Measurements from ENCODE around the gene HS3ST2. TPM values are rescaled to one million over a fixed set of nuclear protein-coding genes. Genes with fewer than 3 reads are reported as not detected.

Gene HS3ST2
- total RNA-seq, 2 donors from 2014 or later, result 0.26 to 0.33 TPM

DNA sequence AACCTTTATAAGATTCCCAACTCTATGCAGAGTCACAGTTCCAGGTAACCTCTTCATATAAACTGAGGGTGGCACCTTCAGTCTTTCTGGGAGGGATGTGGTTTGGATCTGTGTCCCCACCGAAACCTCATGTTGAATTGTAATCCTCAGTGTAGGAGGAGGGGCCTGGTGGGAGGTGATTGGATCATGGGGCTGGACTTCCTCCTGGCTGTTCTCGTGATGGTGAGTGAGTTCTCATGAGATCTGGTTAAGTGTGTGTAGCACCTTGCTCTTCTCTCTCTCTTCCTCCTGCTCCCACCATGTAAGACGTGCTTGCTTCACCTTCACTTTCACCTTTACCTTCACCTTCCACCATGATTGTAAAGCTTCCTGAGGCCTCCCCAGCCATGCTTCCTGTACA lies 30.5 kb downstream of the HS3ST2 start:
- Histone ChIP-seq H3K4me1 (no peaks in the 10 kb centered on the region), H3K9me3 (no peaks in the 10 kb centered on the region), H3K27ac (no peak overlapping the region), H3K27me3 (no peaks in the 10 kb centered on the region), H3K4me3 (no peak overlapping the region), H3K36me3 (replicated peaks in 1 of 2; ENCODE audit: insufficient read depth in 1 of 2, low read depth in 2 of 2) (no peaks in the 10 kb centered on the region)
- no peak for ATAC-seq
- no peak for DNase-seq
- WGBS, 2 donors, result 59 to 73% methylated on average over 3 of the region's 3 CpGs
- intact Hi-C loops (cut with DNase I), result no loop called here
- TF ChIP-seq, protein P1, sequence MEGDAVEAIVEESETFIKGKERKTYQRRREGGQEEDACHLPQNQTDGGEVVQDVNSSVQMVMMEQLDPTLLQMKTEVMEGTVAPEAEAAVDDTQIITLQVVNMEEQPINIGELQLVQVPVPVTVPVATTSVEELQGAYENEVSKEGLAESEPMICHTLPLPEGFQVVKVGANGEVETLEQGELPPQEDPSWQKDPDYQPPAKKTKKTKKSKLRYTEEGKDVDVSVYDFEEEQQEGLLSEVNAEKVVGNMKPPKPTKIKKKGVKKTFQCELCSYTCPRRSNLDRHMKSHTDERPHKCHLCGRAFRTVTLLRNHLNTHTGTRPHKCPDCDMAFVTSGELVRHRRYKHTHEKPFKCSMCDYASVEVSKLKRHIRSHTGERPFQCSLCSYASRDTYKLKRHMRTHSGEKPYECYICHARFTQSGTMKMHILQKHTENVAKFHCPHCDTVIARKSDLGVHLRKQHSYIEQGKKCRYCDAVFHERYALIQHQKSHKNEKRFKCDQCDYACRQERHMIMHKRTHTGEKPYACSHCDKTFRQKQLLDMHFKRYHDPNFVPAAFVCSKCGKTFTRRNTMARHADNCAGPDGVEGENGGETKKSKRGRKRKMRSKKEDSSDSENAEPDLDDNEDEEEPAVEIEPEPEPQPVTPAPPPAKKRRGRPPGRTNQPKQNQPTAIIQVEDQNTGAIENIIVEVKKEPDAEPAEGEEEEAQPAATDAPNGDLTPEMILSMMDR (IDR thresholded peaks at IDR 0.05), result no peak
- TF ChIP-seq POLR2A (IDR thresholded peaks at IDR 0.05), result no peak

DNA sequence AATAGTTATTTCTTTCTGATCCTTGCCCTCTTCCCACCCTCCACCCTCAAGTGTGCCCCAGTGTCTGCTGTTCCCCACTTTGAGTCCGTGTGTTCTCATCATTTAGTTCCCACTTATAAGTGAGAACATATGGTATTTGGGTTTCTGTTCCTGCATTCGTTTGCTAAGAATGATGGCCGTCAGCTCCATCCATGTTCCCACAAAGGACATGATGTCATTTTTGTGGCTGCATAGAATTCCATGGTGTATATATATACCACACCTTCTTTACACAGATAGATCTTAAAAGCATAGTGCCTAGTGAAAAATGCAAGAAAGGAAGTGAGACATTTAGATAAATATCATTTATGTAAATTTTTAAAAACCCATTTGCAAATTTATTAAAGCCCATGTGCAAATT lies 33.1 kb downstream of the HS3ST2 start:
- no peak for ATAC-seq
- intact Hi-C loops (cut with DNase I), result no loop called here
- 37 to 65% methylated on average over 3 of the region's 3 CpGs for WGBS, 2 donors
- no peak for DNase-seq
- Histone ChIP-seq H3K4me3 (no peak overlapping the region), H3K27me3 (no peaks in the 10 kb centered on the region), H3K36me3 (replicated peaks in 1 of 2; ENCODE audit: insufficient read depth in 1 of 2, low read depth in 2 of 2) (no peaks in the 10 kb centered on the region), H3K27ac (no peak overlapping the region), H3K9me3 (no peaks in the 10 kb centered on the region), H3K4me1 (no peaks in the 10 kb centered on the region)
- TF ChIP-seq POLR2A (IDR thresholded peaks at IDR 0.05), result no peak
- TF ChIP-seq, protein P1 (IDR thresholded peaks at IDR 0.05), result no peak

DNA sequence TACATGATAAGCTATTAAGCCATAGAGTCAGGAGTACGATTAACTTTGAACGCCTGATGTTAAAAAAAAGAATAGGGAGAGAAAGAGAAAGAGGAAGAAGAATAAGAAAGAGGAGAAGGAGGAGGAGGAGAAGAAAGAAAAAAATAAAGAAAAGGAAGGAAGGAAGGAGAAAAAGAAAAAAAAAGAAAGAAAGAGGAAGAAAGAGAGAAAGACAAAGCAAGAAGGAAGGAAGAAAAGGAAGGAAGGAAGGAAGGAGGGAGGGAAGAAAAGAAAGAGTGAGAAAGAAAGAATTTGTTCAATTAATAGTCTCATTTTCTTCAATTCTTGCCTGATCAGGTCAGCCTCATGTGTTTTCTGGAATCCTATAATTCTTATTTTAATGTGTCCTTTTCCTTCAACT lies 33.7 kb downstream of the HS3ST2 start:
- no peak for ATAC-seq
- Histone ChIP-seq H3K27me3 (no peaks in the 10 kb centered on the region), H3K9me3 (no peaks in the 10 kb centered on the region), H3K4me1 (no peaks in the 10 kb centered on the region), H3K27ac (no peak overlapping the region), H3K36me3 (replicated peaks in 1 of 2; ENCODE audit: insufficient read depth in 1 of 2, low read depth in 2 of 2) (no peaks in the 10 kb centered on the region), H3K4me3 (no peak overlapping the region)
- WGBS, 2 donors, result 74 to 86% methylated on average over 2 of the region's 2 CpGs
- intact Hi-C loops (cut with DNase I), result no loop called here
- DNase-seq, result no peak
- TF ChIP-seq POLR2A (IDR thresholded peaks at IDR 0.05), result no peak
- TF ChIP-seq, protein P1 (IDR thresholded peaks at IDR 0.05), result no peak

DNA sequence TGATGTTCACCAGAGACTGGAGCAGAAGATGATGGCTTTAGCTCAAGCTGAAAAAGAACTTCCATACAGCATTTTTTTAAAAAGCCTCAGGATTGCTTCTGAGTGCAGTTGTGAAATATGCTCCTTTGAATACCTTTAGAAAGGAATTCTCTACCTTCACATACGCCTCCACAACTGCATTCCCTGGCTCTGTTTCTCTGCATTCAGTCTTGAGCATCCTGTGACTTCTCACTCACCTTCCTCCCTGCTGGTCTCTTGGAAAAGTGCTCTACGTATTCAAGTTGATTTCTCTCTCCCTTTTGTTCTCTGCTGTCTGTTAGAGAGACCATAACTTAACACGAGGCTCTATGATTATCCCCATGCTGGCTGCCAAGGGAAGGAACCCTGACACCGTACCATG lies 34.5 kb downstream of the HS3ST2 start:
- intact Hi-C loops (cut with DNase I), result no loop called here
- Histone ChIP-seq H3K9me3 (no peaks in the 10 kb centered on the region), H3K4me1 (no peaks in the 10 kb centered on the region), H3K27me3 (no peaks in the 10 kb centered on the region), H3K36me3 (replicated peaks in 1 of 2; ENCODE audit: insufficient read depth in 1 of 2, low read depth in 2 of 2) (no peaks in the 10 kb centered on the region), H3K27ac (no peak overlapping the region), H3K4me3 (no peak overlapping the region)
- ATAC-seq (no peak), DNase-seq (no peak)
- 30 to 38% methylated on average over 4 of the region's 4 CpGs for WGBS, 2 donors
- TF ChIP-seq, protein P1 (IDR thresholded peaks at IDR 0.05), result no peak
- TF ChIP-seq POLR2A (IDR thresholded peaks at IDR 0.05), result no peak

DNA sequence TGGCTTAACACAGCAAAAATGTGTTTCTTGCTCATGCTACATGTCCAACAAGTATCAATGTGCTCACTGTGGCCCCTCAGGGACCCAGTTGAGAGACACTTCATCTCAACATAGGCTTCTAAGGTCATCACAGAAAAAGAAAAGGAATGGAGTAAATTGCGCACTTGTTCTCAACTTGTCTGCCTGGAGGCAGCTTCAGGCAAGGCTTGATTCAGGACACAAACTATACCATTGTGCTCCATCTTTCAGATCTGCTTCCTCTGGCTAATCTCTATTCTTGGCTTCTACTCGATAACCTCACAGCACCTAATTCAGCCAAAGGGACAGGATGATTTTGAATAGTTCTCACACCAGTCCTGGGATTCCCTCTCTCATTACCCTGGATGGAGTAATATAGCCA lies 35.6 kb downstream of the HS3ST2 start:
- Histone ChIP-seq H3K4me1 (no peaks in the 10 kb centered on the region), H3K9me3 (no peaks in the 10 kb centered on the region), H3K27ac (no peak overlapping the region), H3K36me3 (replicated peaks in 1 of 2; ENCODE audit: insufficient read depth in 1 of 2, low read depth in 2 of 2) (no peaks in the 10 kb centered on the region), H3K4me3 (no peak overlapping the region), H3K27me3 (no peaks in the 10 kb centered on the region)
- DNase-seq (no peak), ATAC-seq (no peak)
- TF ChIP-seq, protein P1 (IDR thresholded peaks at IDR 0.05), result no peak
- TF ChIP-seq POLR2A (IDR thresholded peaks at IDR 0.05), result no peak
- intact Hi-C loops (cut with DNase I), result no loop called here
- WGBS, 2 donors, result 67 to 93% methylated on average over 2 of the region's 2 CpGs

All from body of pancreas (tissue), 4 donors.